GM23248 (cell line): ENCODE results near the gene PRKCQ.

Experiments
- EZH2 ChIP-seq: fragments of 200-600 bp; sonication (generic); IDR thresholded peaks from 2 replicates; pipeline ENCODE4 v1.6.1; 2018; ENCODE audit warnings: antibody characterized with exemption, mild to moderate bottlenecking; ENCODE audit not compliant: insufficient read depth, poor library complexity, severe bottlenecking
- EZH2phosphoT487 ChIP-seq: fragments of 200-600 bp; sonication (generic); IDR thresholded peaks from 2 replicates; pipeline ENCODE4 v1.6.1; 2018; ENCODE audit warnings: antibody characterized with exemption, moderate library complexity, mild to moderate bottlenecking, low read depth; ENCODE audit not compliant: insufficient read depth

GRCh38 chr10:6553937-6554336, 26.1 kb downstream of the PRKCQ start:
- TF ChIP-seq EZH2, result no peak
- TF ChIP-seq EZH2phosphoT487, result no peak
